ENCODE measurements around the gene BCL7A.
"Not testable (repeated sequence)": the region's sequence is repeated elsewhere in the genome, so short reads cannot be mapped to it uniquely, and the experiment has no call there.

Gene BCL7A

GRCh38 chr12:122051231-122051876 is 29.7 kb downstream of the BCL7A start:
- no peak for DNase-seq (ENCODE audit: low read depth, low spot score)

GRCh38 chr12:122052285-122052684 is 30.6 kb downstream of the BCL7A start:
- DNase-seq (ENCODE audit: low read depth, low spot score) = no peak

GRCh38 chr12:122054842-122055520 is 33.3 kb downstream of the BCL7A start:
- no peak for DNase-seq (ENCODE audit: low read depth, low spot score)

GRCh38 chr12:122056406-122056805 is 34.7 kb downstream of the BCL7A start:
- not testable (repeated sequence) for DNase-seq (ENCODE audit: low read depth, low spot score)

- no peak for DNase-seq (ENCODE audit: low read depth, low spot score)
Observed at GRCh38 chr12:122057007-122057735, 35.5 kb downstream of the BCL7A start.

- no peak for DNase-seq (ENCODE audit: low read depth, low spot score)
Observed at GRCh38 chr12:122057769-122058168, 36.1 kb downstream of the BCL7A start.

GRCh38 chr12:122058549-122059149 is 37.0 kb downstream of the BCL7A start:
- DNase-seq (ENCODE audit: low read depth, low spot score) = no peak

GRCh38 chr12:122059203-122059960 is 37.7 kb downstream of the BCL7A start:
- DNase-seq (ENCODE audit: low read depth, low spot score) = no peak

- no peak for DNase-seq (ENCODE audit: low read depth, low spot score)
Observed at GRCh38 chr12:122060081-122060501, 38.4 kb downstream of the BCL7A start.

GRCh38 chr12:122061253-122061652 is 39.6 kb downstream of the BCL7A start:
- DNase-seq (ENCODE audit: low read depth, low spot score) = no peak

GRCh38 chr12:122062832-122063693 is 41.4 kb downstream of the BCL7A start:
- no peak for DNase-seq (ENCODE audit: low read depth, low spot score)

GRCh38 chr12:122063694-122064024 is 42.0 kb downstream of the BCL7A start:
- DNase-seq (ENCODE audit: low read depth, low spot score) = no peak

- no peak for DNase-seq (ENCODE audit: low read depth, low spot score)
Observed at GRCh38 chr12:122064025-122064777, 42.5 kb downstream of the BCL7A start.

- DNase-seq (ENCODE audit: low read depth, low spot score) = no peak
Observed at GRCh38 chr12:122064780-122065588, 43.3 kb downstream of the BCL7A start.

- no peak for DNase-seq (ENCODE audit: low read depth, low spot score)
Observed at GRCh38 chr12:122067548-122067947, 45.9 kb downstream of the BCL7A start.

GRCh38 chr12:122067966-122068365 is 46.3 kb downstream of the BCL7A start:
- DNase-seq (ENCODE audit: low read depth, low spot score) = no peak

GRCh38 chr12:122072031-122072970 is 50.6 kb downstream of the BCL7A start:
- no peak for DNase-seq (ENCODE audit: low read depth, low spot score)

GRCh38 chr12:122073815-122074214 is 52.1 kb downstream of the BCL7A start:
- no peak for DNase-seq (ENCODE audit: low read depth, low spot score)
